Measurements from ENCODE around the gene PREX1. TPM values are rescaled to one million over a fixed set of nuclear protein-coding genes. Genes with fewer than 3 reads are reported as not detected.
A peak's percentile ranks its signal among the peaks of the same experiment; 100 is the strongest.

The PREX1 gene
- total RNA-seq, 1 experiment from 2014 or later = 36.0 TPM

- Histone ChIP-seq H3K27me3 (ENCODE audit: control insufficient read depth, insufficient read depth, low read length) (no peaks in the 10 kb centered on the region), H3K36me3 (replicated peaks; ENCODE audit: control insufficient read depth, insufficient read depth, low read length) (no peaks in the 10 kb centered on the region), H3K4me3 (ENCODE audit: insufficient read depth, low read depth, low read length) (no peak overlapping the region)
- DNase-seq = peak; percentile 90
Measured at GRCh38 chr20:48574383-48574782, 253.4 kb downstream of the PREX1 start.

Other genes with a start within 250 kb of the PREX1 start
- gene ARFGEF2, start 93.7 kb upstream of the PREX1 start, total RNA-seq (2014; rRNA removed; shearing (Covaris generic)) = 17.9 and 20.8 TPM in 2 replicates
- 214 and 248 TPM in 2 replicates for gene CSE1L, start 218.3 kb upstream of the PREX1 start, total RNA-seq (2014; rRNA removed; shearing (Covaris generic))

Data from H7 (cell line).